ENCODE results near the gene STK39. TPM values are rescaled to one million over a fixed set of nuclear protein-coding genes. Genes with fewer than 3 reads are reported as not detected.

The STK39 gene
- total RNA-seq, 2 donors from 2014 or later = 21.5 to 27.9 TPM

GRCh38 chr2:167960089-167960747, 287.2 kb downstream of the STK39 start:
- Mint-ChIP-seq H3K4me3 (no peak overlapping the region), H3K9me3 (no peaks in the 10 kb centered on the region), H3K4me1 (no peaks in the 10 kb centered on the region), H3K36me3 (ENCODE audit: low read depth) (peaks cover 58% of the 10 kb centered on the region), H3K27me3 (no peaks in the 10 kb centered on the region), H3K27ac (no peak overlapping the region)
- no peak for ATAC-seq (replicated peaks)

- no peak overlapping the region for H3K4me3 Mint-ChIP-seq
- no peak overlapping the region for H3K27ac Mint-ChIP-seq
- no peaks in the 10 kb centered on the region for H3K9me3 Mint-ChIP-seq
- ATAC-seq (replicated peaks) = no peak
- no peaks in the 10 kb centered on the region for H3K4me1 Mint-ChIP-seq
- H3K27me3 Mint-ChIP-seq = no peaks in the 10 kb centered on the region
- peaks cover 40% of the 10 kb centered on the region for H3K36me3 Mint-ChIP-seq (ENCODE audit: low read depth)
Measured at GRCh38 chr2:167957662-167958061, 289.7 kb downstream of the STK39 start.

- Mint-ChIP-seq H3K36me3 (ENCODE audit: low read depth) (peaks cover 24% of the 10 kb centered on the region), H3K27ac (no peak overlapping the region), H3K4me3 (no peak overlapping the region), H3K27me3 (no peaks in the 10 kb centered on the region), H3K9me3 (no peaks in the 10 kb centered on the region), H3K4me1 (no peaks in the 10 kb centered on the region)
- ATAC-seq (replicated peaks) = no peak
Measured at GRCh38 chr2:167955264-167955906, 292.0 kb downstream of the STK39 start.

GRCh38 chr2:167954495-167954894, 292.9 kb downstream of the STK39 start:
- Mint-ChIP-seq H3K4me3 (no peak overlapping the region), H3K27ac (no peak overlapping the region), H3K9me3 (no peaks in the 10 kb centered on the region), H3K36me3 (ENCODE audit: low read depth) (peaks cover 15% of the 10 kb centered on the region), H3K4me1 (no peaks in the 10 kb centered on the region), H3K27me3 (no peaks in the 10 kb centered on the region)
- no peak for ATAC-seq (replicated peaks)

GRCh38 chr2:167953776-167954175, 293.6 kb downstream of the STK39 start:
- Mint-ChIP-seq H3K9me3 (no peaks in the 10 kb centered on the region), H3K27me3 (no peaks in the 10 kb centered on the region), H3K4me1 (no peaks in the 10 kb centered on the region), H3K36me3 (ENCODE audit: low read depth) (peaks cover 12% of the 10 kb centered on the region), H3K4me3 (no peak overlapping the region), H3K27ac (no peak overlapping the region)
- no peak for ATAC-seq (replicated peaks)

- no peak for ATAC-seq (replicated peaks)
- Mint-ChIP-seq H3K27me3 (no peaks in the 10 kb centered on the region), H3K9me3 (peaks cover 6% of the 10 kb centered on the region), H3K4me3 (no peak overlapping the region), H3K36me3 (ENCODE audit: low read depth) (peaks cover 12% of the 10 kb centered on the region), H3K4me1 (no peaks in the 10 kb centered on the region), H3K27ac (no peak overlapping the region)
Measured at GRCh38 chr2:167950571-167950970, 296.8 kb downstream of the STK39 start.

GRCh38 chr2:167946441-167946841, 301.0 kb downstream of the STK39 start:
- ATAC-seq (replicated peaks) = no peak
- Mint-ChIP-seq H3K27me3 (peaks cover 4% of the 10 kb centered on the region), H3K36me3 (ENCODE audit: low read depth) (no peaks in the 10 kb centered on the region), H3K4me3 (no peak overlapping the region), H3K4me1 (no peaks in the 10 kb centered on the region), H3K27ac (no peak overlapping the region), H3K9me3 (peaks cover 6% of the 10 kb centered on the region)

- Mint-ChIP-seq H3K9me3 (peaks cover 6% of the 10 kb centered on the region), H3K4me3 (no peak overlapping the region), H3K36me3 (ENCODE audit: low read depth) (no peaks in the 10 kb centered on the region), H3K27me3 (peaks cover 5% of the 10 kb centered on the region), H3K27ac (no peak overlapping the region), H3K4me1 (no peaks in the 10 kb centered on the region)
- ATAC-seq (replicated peaks) = no peak
Measured at GRCh38 chr2:167945660-167946368, 301.6 kb downstream of the STK39 start.

- peaks cover 6% of the 10 kb centered on the region for H3K9me3 Mint-ChIP-seq
- no peaks in the 10 kb centered on the region for H3K4me1 Mint-ChIP-seq
- no peaks in the 10 kb centered on the region for H3K36me3 Mint-ChIP-seq (ENCODE audit: low read depth)
- no peak for ATAC-seq (replicated peaks)
- H3K27me3 Mint-ChIP-seq = peaks cover 5% of the 10 kb centered on the region
- no peak overlapping the region for H3K27ac Mint-ChIP-seq
- no peak overlapping the region for H3K4me3 Mint-ChIP-seq
Measured at GRCh38 chr2:167944825-167945659, 302.4 kb downstream of the STK39 start.

- H3K4me1 Mint-ChIP-seq = no peaks in the 10 kb centered on the region
- H3K4me3 Mint-ChIP-seq = no peak overlapping the region
- peaks cover 5% of the 10 kb centered on the region for H3K27me3 Mint-ChIP-seq
- no peak for ATAC-seq (replicated peaks)
- no peak overlapping the region for H3K27ac Mint-ChIP-seq
- H3K9me3 Mint-ChIP-seq = peaks cover 6% of the 10 kb centered on the region
- no peaks in the 10 kb centered on the region for H3K36me3 Mint-ChIP-seq (ENCODE audit: low read depth)
Measured at GRCh38 chr2:167943897-167944296, 303.5 kb downstream of the STK39 start.

GRCh38 chr2:167943368-167943767, 304.0 kb downstream of the STK39 start:
- no peak for ATAC-seq (replicated peaks)
- no peak overlapping the region for H3K4me3 Mint-ChIP-seq
- peaks cover 5% of the 10 kb centered on the region for H3K27me3 Mint-ChIP-seq
- H3K4me1 Mint-ChIP-seq = no peaks in the 10 kb centered on the region
- H3K9me3 Mint-ChIP-seq = peaks cover 3% of the 10 kb centered on the region
- no peaks in the 10 kb centered on the region for H3K36me3 Mint-ChIP-seq (ENCODE audit: low read depth)
- no peak overlapping the region for H3K27ac Mint-ChIP-seq

GRCh38 chr2:167942366-167943081, 304.9 kb downstream of the STK39 start:
- Mint-ChIP-seq H3K27ac (no peak overlapping the region), H3K9me3 (no peaks in the 10 kb centered on the region), H3K4me1 (no peaks in the 10 kb centered on the region), H3K36me3 (ENCODE audit: low read depth) (no peaks in the 10 kb centered on the region), H3K4me3 (no peak overlapping the region), H3K27me3 (peaks cover 5% of the 10 kb centered on the region)
- no peak for ATAC-seq (replicated peaks)

- H3K4me3 Mint-ChIP-seq = no peak overlapping the region
- no peak overlapping the region for H3K27ac Mint-ChIP-seq
- ATAC-seq (replicated peaks) = no peak
- no peaks in the 10 kb centered on the region for H3K36me3 Mint-ChIP-seq (ENCODE audit: low read depth)
- peaks cover 5% of the 10 kb centered on the region for H3K27me3 Mint-ChIP-seq
- no peaks in the 10 kb centered on the region for H3K4me1 Mint-ChIP-seq
- no peaks in the 10 kb centered on the region for H3K9me3 Mint-ChIP-seq
Measured at GRCh38 chr2:167941604-167942003, 305.8 kb downstream of the STK39 start.

Measured in activated T-helper 17 cell treated with anti-CD3 and anti-CD28 coated beads, Interleukin-2, amount 50 U/mL, for 72 hours (primary cell).